SIG-M5 treated with dmso at 0.1 percent for 504 hours (cell line): ENCODE measurements around the gene RANBP3.
A peak's percentile ranks its signal among the peaks of the same experiment; 100 is the strongest.

Source experiments
- DNase-seq: peaks from one replicate; lab custom pipeline; 2025; ENCODE audit not compliant: unreplicated experiment; lab: John Stamatoyannopoulos, UW

Gene RANBP3

GRCh38 chr19:5904352-5905113 lies 73.4 kb downstream of the RANBP3 start, which contains the start of gene VMAC:
Gene VMAC (plus strand): TSS chr19:5904872. CDS start chr19:5904891, 19 bp downstream.
- peak; percentile 100 for DNase-seq

- DNase-seq, result peak; percentile 98
Measured at GRCh38 chr19:5903624-5904351, 74.2 kb downstream of the RANBP3 start, which contains the start of gene NDUFA11. Gene NDUFA11 (minus strand): TSS chr19:5903790. CDS start chr19:5903708, 82 bp downstream.

- DNase-seq, result no peak
Measured at GRCh38 chr19:5903056-5903623, 74.8 kb downstream of the RANBP3 start.

- no peak for DNase-seq
Measured at GRCh38 chr19:5900976-5901375, 77.0 kb downstream of the RANBP3 start.

- no peak for DNase-seq
Measured at GRCh38 chr19:5899728-5900526, 78.0 kb downstream of the RANBP3 start.

GRCh38 chr19:5897189-5897969 lies 80.6 kb downstream of the RANBP3 start:
- no peak for DNase-seq

- no peak for DNase-seq
Measured at GRCh38 chr19:5896365-5897076, 81.4 kb downstream of the RANBP3 start.

- no peak for DNase-seq
Measured at GRCh38 chr19:5895890-5896289, 82.0 kb downstream of the RANBP3 start.

GRCh38 chr19:5895409-5895808 lies 82.5 kb downstream of the RANBP3 start:
- DNase-seq, result no peak

GRCh38 chr19:5894704-5895349 lies 83.1 kb downstream of the RANBP3 start:
- no peak for DNase-seq

- no peak for DNase-seq
Measured at GRCh38 chr19:5893907-5894703, 83.8 kb downstream of the RANBP3 start.

- DNase-seq, result no peak
Measured at GRCh38 chr19:5893296-5893903, 84.5 kb downstream of the RANBP3 start.

GRCh38 chr19:5892772-5893275 lies 85.1 kb downstream of the RANBP3 start:
- DNase-seq, result no peak

GRCh38 chr19:5891938-5892771 lies 85.8 kb downstream of the RANBP3 start:
- DNase-seq, result no peak

- DNase-seq, result no peak
Measured at GRCh38 chr19:5891572-5891937, 86.4 kb downstream of the RANBP3 start.

- no peak for DNase-seq
Measured at GRCh38 chr19:5890099-5890498, 87.8 kb downstream of the RANBP3 start.
